Measurements from ENCODE around the gene PAFAH1B2.
"Not testable (repeated sequence)": the region's sequence is repeated elsewhere in the genome, so short reads cannot be mapped to it uniquely, and the experiment has no call there.

PAFAH1B2 gene, protein sequence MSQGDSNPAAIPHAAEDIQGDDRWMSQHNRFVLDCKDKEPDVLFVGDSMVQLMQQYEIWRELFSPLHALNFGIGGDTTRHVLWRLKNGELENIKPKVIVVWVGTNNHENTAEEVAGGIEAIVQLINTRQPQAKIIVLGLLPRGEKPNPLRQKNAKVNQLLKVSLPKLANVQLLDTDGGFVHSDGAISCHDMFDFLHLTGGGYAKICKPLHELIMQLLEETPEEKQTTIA

GRCh38 chr11:117143871-117144476, at the start of gene PAFAH1B2:
Gene PAFAH1B2 (plus strand): TSS chr11:117144287. CDS start chr11:117152448, 8,161 bp downstream.
- DNase-seq, result peak; percentile 99

GRCh38 chr11:117094776-117095175, 49.3 kb upstream of the PAFAH1B2 start:
- DNase-seq, result no peak

GRCh38 chr11:117095284-117096161, 48.6 kb upstream of the PAFAH1B2 start:
- peak; percentile 81 for DNase-seq

DNA sequence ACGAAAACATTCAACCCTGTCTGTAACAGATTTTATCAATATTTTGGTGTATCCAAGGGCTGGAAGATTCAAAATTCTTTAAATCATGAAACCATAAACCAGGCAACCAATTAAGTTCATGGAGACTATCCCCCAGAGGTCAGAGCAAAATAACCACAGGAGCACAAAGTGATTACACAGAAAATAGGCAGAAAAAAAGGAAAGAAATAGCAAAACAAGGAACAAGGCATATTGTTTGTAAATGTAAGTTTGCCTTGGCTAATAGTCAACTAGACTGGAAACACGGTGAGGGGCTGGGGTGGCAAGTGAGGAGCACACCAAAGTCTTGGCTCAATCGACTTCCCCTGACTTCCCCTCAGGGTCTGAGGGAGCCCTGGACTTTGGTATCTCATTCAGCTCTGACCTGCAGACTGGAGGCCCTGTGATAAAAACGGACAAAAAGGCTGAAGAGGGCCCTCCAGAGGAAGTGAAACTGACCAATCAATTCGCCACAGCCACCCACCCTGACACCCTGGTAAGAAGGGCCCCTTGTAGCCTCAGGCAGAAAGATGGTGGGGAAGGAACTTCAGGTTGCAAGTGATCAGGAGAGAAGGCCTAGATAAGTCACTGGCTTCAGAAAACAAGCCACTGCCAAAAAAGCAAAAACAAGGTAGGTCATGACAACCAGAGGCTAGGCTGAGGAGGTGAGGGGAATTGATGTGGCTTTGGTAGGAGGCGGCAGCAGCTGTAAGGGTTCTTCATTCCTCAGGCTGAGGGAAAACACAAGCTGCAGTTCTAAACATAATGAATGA, 47.7 kb upstream of the PAFAH1B2 start:
- peak; percentile 59 for DNase-seq

- peak; percentile 42 for DNase-seq
These were observed 47.1 kb upstream of the PAFAH1B2 start for GRCh38 chr11:117097014-117097388.

GRCh38 chr11:117097389-117098268, 46.5 kb upstream of the PAFAH1B2 start:
- DNase-seq, result peak; percentile 47

- peak; percentile 95 for DNase-seq
These were observed 45.5 kb upstream of the PAFAH1B2 start, which contains the start of gene SIK3 for GRCh38 chr11:117098269-117099232. Gene SIK3 (minus strand): TSS chr11:117098428. CDS start chr11:117098415, 13 bp downstream.

DNA sequence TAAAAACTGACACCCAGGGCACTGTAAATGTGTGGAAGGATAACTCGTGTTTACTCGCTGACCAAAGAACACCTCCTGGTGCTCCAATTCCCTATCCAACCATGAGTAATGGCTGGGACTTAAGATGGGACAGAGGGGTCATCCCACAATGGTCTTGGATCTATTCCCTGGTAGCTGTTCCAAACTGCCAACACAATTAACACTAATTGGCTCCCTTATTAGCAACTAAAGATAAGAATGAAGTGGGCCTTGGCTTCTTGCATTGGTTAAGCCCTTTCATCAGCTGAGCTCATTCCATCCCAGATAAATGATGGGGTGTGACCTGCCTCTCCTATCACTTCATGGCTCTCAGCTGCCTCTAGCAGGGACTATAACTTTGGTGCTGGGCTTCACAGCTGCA, 44.4 kb upstream of the PAFAH1B2 start:
- peak; percentile 77 for DNase-seq

DNA sequence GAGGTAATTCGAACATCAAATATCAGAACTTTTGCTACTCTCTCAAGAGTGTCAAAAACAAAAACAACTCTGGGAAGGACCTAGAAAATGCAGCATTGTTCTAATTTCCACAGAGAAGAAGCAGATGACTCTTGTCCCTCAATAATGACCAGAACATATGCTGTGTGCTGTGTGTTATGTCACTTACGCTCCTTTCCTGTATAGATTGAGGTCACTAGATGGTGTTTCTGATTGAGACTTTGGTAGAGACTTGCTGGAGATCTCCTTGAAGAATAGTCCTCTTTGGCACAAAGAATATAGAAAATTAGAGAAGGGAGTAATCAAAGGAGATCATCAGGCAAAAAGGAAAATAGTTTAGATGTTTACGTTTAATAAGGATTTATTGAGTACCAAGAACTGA, 43.5 kb upstream of the PAFAH1B2 start:
- DNase-seq, result no peak

DNA sequence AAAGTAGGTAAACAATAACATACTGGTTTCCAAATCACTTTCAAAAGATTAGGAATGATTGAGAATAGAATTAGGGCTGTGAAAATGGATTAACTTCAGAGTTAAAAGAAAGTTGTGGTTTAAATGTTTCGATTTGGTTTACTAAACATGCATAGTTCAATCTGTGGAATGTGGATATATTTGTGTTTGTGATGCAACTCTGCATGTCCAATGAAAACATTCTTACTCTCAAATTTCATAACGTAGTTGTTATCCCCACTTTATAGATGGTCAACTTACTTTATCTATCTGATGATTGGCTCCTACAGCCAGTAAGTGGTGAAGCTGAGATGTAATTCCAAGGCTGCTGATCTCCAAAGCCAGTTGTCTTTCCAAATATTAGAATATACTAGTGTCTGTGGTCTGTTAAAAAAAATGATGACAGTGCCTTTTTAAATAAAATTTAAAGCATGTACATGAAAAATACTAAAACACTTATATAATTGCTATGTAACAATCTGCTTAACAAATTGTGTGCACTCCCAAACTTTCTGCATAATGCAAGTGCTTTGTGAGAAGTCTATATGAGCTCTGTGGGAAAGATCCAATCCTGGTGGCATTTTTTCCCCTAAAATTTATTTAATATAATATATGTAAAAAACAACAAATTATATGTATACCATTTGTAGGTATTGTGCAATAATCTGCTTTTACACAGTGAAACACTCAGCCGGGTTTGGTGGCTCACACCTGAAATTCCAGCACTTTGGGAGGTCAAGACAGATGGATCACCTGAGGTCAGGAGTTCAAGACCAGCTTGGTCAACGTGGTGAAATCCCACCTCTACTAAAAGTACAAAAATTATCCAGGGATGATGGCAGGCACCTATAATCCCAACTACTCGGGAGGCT, 36.1 kb upstream of the PAFAH1B2 start:
- no peak for DNase-seq

GRCh38 chr11:117110294-117110950, 33.7 kb upstream of the PAFAH1B2 start:
- DNase-seq, result no peak

DNA sequence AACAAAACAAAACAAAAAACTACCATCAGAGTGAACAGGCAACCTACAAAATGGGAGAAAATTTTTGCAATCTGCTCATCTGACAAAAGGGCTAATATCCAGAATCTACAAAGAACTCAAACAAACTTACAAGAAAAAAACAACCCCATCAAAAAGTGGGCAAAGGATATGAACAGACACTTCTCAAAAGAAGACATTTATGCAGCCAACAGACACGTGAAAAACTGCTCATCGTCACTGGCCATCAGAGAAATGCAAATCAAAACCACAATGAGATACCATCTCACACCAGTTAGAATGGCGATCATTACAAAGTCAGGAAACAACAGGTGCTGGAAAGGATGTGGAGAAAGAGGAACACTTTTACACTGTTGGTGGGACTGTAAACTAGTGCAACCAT, 31.6 kb upstream of the PAFAH1B2 start:
- not testable (repeated sequence) for DNase-seq

GRCh38 chr11:117112939-117113338, 31.1 kb upstream of the PAFAH1B2 start:
- DNase-seq, result not testable (repeated sequence)

- no peak for DNase-seq
These were observed 26.4 kb upstream of the PAFAH1B2 start for GRCh38 chr11:117117681-117118080.

GRCh38 chr11:117121176-117121575, 22.9 kb upstream of the PAFAH1B2 start:
- DNase-seq, result no peak

DNA sequence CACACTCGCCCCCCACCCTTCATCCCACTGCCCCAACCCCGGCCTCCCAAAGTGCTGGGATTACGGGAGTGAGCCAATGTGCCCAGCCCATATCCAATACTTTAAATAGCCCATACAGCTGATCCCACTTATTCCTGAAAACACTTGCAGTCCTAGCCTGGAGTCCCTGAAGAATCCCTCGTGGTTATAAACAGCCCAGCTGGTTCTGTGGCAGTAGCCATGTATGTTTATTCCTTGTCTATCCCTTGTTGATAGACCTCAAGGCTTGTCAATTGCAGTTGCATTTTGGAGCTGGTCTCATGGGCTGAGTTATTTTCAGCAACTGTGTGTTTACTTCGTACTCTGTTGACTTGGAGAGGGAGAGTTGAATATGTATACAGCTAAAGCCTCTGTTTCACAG, 21.5 kb upstream of the PAFAH1B2 start:
- no peak for DNase-seq

DNA sequence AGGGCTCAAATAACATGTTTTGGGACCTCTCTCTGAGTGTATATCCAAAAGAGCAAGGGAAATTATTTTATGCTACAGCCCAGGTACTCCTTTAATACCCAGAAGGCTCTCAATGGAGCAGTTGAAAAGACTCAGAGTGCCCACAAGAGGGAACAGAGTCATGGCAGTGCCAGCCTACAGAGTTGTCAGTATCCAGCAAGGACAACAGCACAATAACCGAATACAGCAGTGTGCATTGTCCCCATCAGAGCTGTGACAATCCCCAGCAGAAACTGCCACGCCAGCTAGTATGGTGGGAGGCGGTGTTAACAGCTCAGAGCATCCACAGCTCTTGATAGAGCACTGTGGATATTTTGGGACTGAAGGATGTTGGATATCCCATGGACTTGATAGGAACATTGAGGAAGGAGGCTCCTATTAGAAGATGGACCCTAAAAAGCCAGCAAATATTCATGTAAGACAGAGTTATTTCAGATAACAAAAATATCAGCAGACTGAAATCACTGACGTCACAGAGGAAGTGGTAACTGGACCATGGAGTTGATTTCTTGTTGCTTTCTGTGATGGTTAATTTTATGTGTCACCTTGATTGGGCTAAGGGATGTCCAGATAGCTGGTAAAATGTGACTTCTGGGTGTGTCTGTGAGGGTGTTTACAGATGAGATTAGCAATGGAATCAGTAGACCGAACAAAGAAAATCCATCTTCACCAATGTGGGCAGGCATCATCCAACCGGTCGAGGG, 17.7 kb upstream of the PAFAH1B2 start:
- no peak for DNase-seq

Data from hematopoietic multipotent progenitor cell treated with erythropoietin and hydrocortisone succinate and interleukin-3 and kit ligand, for 6 days (in vitro differentiated cells).